Gastroesophageal sphincter (tissue), 3 donors: Measurements from ENCODE around the gene GGT6.

Experiments used
- CTCF ChIP-seq, 4 experiments: fragments of 200-600 bp in 2 of 4; fragments of 450-650 bp in 2 of 4; sonication (generic) in 1 of 4; IDR thresholded peaks; one replicate each; pipeline ENCODE4 v1.5.1; 2017 to 2019; ENCODE audit warnings: antibody characterized with exemption in 4 of 4, mild to moderate bottlenecking in 2 of 4, moderate library complexity in 2 of 4
- EP300 ChIP-seq: sonication (generic); formaldehyde crosslinking; IDR thresholded peaks from one replicate; pipeline ENCODE4 v1.6.1; 2017; ENCODE audit warnings: antibody characterized with exemption, mild to moderate bottlenecking
- POLR2A ChIP-seq, 2 donors: fragments of 450-650 bp; IDR thresholded peaks; one replicate each; pipeline ENCODE4 v1.6.1; 2017; ENCODE audit warnings: antibody characterized with exemption in 2 of 2, mild to moderate bottlenecking in 2 of 2, moderate library complexity in 1 of 2
- POLR2AphosphoS5 ChIP-seq: sonication (generic); formaldehyde crosslinking; IDR thresholded peaks from one replicate; pipeline ENCODE4 v1.6.1; 2017; ENCODE audit warnings: antibody characterized with exemption

GRCh38 chr17:4569591-4569990 is 9.2 kb upstream of the GGT6 start:
- TF ChIP-seq CTCF (IDR thresholded peaks at IDR 0.05) (no peak), POLR2A (IDR thresholded peaks at IDR 0.05) (no peak), POLR2AphosphoS5 (no peak), EP300 (no peak)
